Activated naive CD8-positive, alpha-beta T cell treated with anti-CD3 and anti-CD28 coated beads, Interleukin-2, amount 50 U/mL, for 16 hours (primary cell): ENCODE results near the gene CHSY1.
"Not testable (repeated sequence)": the region's sequence is repeated elsewhere in the genome, so short reads cannot be mapped to it uniquely, and the experiment has no call there.

Experiments used
- DNase-seq: peaks from one replicate; pipeline ENCODE4 v3.0.0-alpha.2; 2020; ENCODE audit warnings: low read depth, low spot score

Gene CHSY1

GRCh38 chr15:101136381-101137268, 115.2 kb downstream of the CHSY1 start:
- DNase-seq = no peak

- DNase-seq = no peak
Observed at GRCh38 chr15:101135532-101136166, 116.2 kb downstream of the CHSY1 start.

- no peak for DNase-seq
Observed at GRCh38 chr15:101134780-101135179, 117.1 kb downstream of the CHSY1 start.

GRCh38 chr15:101133751-101134261, 118.0 kb downstream of the CHSY1 start:
- no peak for DNase-seq

- DNase-seq = no peak
Observed at GRCh38 chr15:101133181-101133460, 118.7 kb downstream of the CHSY1 start.

GRCh38 chr15:101132390-101133180, 119.3 kb downstream of the CHSY1 start:
- no peak for DNase-seq

- DNase-seq = no peak
Observed at GRCh38 chr15:101131489-101132389, 120.1 kb downstream of the CHSY1 start.

GRCh38 chr15:101129851-101130380, 121.9 kb downstream of the CHSY1 start:
- DNase-seq = no peak

- no peak for DNase-seq
Observed at GRCh38 chr15:101128221-101129015, 123.4 kb downstream of the CHSY1 start.

GRCh38 chr15:101127506-101128076, 124.3 kb downstream of the CHSY1 start:
- DNase-seq = peak; percentile 25

GRCh38 chr15:101126618-101127505, 125.0 kb downstream of the CHSY1 start:
- DNase-seq = no peak

- DNase-seq = not testable (repeated sequence)
Observed at GRCh38 chr15:101125881-101126428, 125.9 kb downstream of the CHSY1 start.
